GM12872 (cell line): ENCODE measurements around the gene NMRAL1.

Experiments
- CTCF ChIP-seq: IDR thresholded peaks from 3 replicates; pipeline ENCODE4 v1.5.1; 2011; ENCODE audit warnings: low read depth, mild to moderate bottlenecking, low read length, moderate library complexity; ENCODE audit not compliant: insufficient read depth

NMRAL1 gene

GRCh38 chr16:4475880-4476788 is 1.7 kb upstream of the NMRAL1 start, which contains the start of gene HMOX2:
Gene HMOX2, plus strand, starts transcription at chr16:4476398. Its CDS starts 29,127 bp downstream, at chr16:4505525.
- peak; percentile 58 for TF ChIP-seq CTCF

DNA sequence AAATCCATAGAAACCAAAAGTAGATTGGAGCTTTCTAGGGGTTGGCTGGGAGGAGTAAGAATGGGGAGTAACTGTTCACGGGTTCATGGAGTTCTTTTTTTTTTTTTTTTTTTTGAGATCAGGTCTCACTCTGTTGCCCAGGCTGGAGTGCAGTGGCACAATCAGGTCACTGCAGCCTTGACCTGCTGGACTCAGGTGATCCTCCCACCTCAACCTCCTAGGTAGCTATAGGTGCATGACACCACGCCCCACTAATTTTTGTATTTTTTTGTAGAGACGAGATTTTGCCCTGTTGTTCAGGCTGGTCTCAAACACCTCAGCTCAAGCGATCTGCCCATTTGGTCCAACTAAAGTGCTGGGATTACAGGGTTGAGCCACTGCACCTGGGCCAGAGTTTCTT is 1.5 kb downstream of the NMRAL1 start:
- TF ChIP-seq CTCF, result no peak

- TF ChIP-seq CTCF, result no peak
Measured at GRCh38 chr16:4471869-4472268, 2.6 kb downstream of the NMRAL1 start.

GRCh38 chr16:4468972-4469371 is 5.5 kb downstream of the NMRAL1 start:
- TF ChIP-seq CTCF, result no peak

DNA sequence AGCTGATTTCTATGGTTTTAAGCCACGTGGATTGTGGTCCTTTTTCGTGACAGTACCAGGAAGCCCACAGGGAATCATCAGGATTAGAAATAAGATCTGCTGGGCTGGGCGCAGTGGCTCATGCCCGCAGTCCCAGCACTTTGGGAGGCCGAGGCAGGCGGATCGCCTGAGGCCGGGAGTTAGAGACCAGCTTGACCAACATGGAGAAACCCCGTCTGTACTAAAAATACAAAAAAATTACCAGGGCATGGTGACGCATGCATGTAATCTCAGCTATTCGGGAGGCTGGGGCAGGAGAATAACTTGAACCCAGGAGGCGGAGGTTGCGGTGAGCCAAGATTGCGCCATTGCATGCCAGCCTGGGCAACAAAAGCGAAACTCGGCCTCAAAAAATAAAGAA is 6.5 kb downstream of the NMRAL1 start:
- no peak for TF ChIP-seq CTCF

DNA sequence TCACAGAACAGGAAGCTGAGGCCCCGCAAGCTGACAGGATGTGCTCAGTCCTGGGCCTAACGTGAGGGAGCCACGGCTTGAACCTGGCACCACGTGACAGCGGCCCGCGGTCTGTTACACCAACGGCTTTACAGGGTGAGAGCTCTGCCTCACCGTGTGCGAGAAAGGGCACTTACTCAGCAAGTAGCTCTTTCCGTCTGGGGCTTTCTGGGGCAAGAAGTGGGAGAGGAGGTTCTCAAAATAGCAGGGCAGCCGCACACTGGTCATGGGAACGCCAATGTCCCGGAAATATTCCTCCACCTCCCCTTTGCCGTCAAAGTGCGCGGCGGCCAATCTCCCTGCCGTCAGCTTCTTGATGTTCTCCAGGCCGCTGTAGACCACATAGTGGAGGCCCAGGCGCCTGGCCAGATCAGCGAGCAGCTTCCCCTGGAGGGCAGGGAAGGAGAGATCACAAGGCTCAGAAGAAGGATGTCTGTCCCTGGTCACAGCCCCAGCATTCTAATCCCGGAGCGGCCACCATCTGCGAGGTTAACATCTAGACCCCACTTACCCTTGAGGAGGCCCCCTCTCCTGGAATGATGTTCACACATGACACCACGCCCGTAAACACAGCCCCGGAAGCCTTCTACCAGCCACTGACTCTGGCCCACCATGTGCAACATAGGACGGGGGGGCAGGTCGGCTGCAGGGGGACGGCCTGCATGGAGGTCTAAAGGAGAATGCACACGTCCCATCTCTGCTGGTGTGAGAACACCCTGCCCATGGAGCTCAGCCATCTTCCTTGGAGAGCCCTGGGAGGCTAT is 8.2 kb downstream of the NMRAL1 start:
- no peak for TF ChIP-seq CTCF

DNA sequence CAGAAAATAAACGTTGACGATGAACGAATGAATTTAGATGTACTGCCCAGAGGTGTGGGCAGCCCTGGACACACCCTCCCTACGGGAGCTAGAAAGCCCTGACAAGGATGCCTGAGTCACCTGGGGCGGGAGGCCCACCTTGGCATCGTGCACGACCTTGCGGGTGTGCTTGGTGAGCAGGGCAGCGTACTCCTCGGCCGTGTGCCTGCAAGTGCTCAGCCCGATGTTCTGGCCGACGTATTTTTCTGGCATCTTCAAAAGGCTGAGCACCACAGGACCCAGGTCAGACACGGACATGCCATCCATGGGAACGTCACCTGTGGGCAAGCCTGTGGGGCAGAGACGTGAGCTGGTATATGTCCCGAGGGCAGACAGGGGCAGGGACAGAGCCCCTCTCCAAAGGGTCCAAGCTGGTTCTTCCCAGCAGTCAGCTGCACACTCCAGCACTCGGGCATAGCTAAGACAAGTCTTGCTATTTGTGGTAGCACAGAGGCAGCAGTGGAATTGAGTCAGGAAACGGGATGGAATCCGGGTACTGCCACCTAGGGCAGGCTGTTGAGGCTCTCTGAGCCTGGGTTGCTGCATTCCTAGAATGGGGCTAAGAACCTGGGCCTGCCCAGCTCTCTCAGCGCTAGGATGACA is 10.8 kb downstream of the NMRAL1 start:
- TF ChIP-seq CTCF, result no peak
